GM21528 (cell line): ENCODE measurements around the gene SNRPA.
A peak's percentile ranks its signal among the peaks of the same experiment; 100 is the strongest.
"Not testable (repeated sequence)": the region's sequence is repeated elsewhere in the genome, so short reads cannot be mapped to it uniquely, and the experiment has no call there.

Experiments used
- ATAC-seq: cut with Tn5 transposase; IDR thresholded peaks from one replicate; pipeline ENCODE4 v1.9.1; 2021; ENCODE audit warnings: mild to moderate bottlenecking, moderate library complexity; ENCODE audit not compliant: unreplicated experiment, low FRiP score

SNRPA gene

GRCh38 chr19:40810649-40811408, 59.8 kb downstream of the SNRPA start:
- peak; percentile 66 for ATAC-seq

- no peak for ATAC-seq
Observed at GRCh38 chr19:40811478-40812341, 60.7 kb downstream of the SNRPA start.

- ATAC-seq, result not testable (repeated sequence)
Observed at GRCh38 chr19:40812571-40812970, 61.6 kb downstream of the SNRPA start.

GRCh38 chr19:40813182-40813581, 62.2 kb downstream of the SNRPA start:
- no peak for ATAC-seq
